NCI-H1092 treated with DMSO at 0.1 percent for 48 hours (cell line): ENCODE results near the gene MPZL2.

Experiments
- DNase-seq: peaks from one replicate; lab custom pipeline; 2025; lab: John Stamatoyannopoulos, UW

Gene MPZL2

DNA sequence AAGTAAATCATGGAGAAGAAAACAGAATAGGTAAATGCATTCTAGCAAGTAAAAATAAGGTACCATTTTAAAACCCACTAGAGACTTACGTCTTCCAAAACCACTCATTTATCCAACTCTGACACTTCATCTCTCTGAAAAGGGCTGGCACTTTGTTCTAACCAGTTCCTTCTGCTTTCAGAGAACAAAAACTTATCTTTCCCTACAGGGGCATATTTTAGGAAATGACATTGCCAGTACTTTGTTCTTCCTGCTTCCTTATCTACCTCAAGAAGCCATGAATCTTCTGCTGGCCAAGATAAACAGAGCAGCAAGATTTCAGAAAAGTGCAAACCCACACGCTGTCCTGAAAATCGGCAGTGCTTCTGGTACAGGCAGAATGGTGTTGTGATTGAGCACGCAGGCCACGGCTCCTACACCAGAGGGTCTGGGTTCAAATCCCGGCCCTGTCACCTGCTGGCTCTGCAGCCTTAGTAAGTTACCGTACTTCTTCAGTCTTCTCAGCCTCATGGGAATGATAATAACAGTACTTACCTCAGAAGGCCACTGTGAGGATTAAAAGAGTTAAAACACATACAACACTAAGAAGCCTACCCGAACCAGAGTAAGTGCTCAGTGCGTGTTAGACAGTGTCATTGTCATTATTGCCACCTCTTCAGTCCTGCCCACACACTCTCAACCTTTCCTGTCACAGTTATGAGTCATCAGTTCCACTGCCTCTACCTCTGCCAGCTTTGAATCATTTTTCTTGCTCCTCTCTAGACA, 22.9 kb downstream of the MPZL2 start:
- no peak for DNase-seq

DNA sequence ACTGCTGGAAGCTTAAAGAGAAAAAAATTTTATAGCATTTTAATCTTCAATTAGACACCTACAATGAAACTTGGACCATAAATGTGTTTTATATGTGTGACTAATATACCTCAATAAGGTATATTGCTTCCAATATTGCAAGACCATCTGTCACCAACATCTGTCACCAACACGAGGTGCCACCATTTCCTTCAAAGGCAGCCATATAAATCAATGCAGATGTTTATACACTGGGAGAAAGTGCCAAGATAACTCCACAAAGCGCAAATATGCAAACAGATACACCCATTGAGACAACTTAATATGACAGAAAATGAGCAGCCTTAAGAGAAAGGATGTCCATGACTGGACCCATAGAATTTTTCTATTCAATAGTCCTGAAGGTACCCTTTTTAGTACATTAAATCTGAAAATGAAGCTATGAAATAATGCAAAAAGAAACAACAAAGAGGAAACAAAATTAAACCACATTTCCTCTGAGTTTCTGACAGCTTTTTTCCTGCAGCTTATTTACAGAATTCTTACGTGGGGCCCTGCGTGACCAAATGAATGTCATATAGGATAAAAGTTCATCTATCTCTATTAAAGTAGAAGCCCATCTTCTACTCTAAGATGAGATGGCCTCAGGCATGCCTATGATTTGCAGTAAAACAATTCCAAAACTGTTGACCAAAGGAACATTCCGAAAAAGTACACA, 24.4 kb downstream of the MPZL2 start:
- DNase-seq, result no peak

DNA sequence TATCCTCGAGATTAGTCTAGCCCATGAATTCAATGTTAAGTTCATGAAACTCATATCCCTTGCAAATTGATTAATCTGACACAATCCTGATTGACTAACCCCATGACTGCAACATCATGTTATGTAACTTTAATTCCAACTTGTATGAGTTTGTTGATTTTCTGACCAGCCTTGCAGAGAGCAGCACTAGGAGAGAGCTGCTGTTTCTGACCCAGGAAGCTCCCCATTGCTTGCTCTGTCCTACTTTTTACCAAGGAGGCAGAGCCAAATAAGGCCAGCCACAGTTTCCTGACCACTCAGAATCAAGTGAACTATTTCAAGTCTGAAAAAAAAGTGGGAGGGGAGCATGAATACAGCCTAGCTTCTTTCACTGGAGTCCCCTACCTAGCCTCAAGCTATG, 25.2 kb downstream of the MPZL2 start:
- no peak for DNase-seq

GRCh38 chr11:118238421-118238820, 25.7 kb downstream of the MPZL2 start:
- no peak for DNase-seq

DNA sequence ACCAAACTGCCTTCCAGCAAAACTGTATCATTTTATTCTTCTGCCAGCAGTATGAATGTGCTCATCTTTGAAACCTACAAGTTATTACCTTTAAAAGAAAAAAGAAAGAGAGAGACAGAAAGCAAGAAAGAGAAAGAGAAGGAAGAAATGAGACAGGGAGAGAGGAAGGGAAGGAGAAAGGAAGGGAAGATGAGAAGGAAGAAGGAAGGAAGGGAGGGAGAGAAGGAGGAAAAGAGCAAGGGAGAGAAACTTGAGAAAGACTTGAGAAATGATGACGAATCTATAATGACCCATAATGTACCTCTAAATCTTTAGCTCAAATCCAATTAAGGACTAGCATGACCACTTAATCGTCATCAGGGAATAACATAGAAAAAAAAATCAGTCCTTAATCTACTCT, 27.9 kb downstream of the MPZL2 start:
- DNase-seq, result no peak

- DNase-seq, result no peak
Measured at GRCh38 chr11:118234833-118235232, 29.3 kb downstream of the MPZL2 start.

DNA sequence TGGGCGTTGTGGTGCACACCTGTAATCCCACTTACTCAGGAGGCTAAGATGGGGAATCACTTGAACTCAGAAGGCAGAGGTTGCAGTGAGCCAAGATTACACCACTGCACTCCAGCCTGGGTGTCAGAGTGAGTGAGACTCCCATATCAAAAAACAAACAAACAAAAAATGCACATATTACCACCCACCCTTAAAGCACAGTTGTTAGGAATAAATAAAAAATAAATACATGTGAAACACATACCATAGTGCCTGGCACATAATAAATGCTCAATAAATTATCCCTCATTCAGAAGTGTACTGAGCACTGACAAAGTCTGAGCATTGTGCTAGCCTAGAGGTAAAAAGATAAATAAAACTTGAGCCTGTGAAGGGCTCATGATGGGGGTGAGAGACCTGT, 30.2 kb downstream of the MPZL2 start:
- DNase-seq, result no peak

DNA sequence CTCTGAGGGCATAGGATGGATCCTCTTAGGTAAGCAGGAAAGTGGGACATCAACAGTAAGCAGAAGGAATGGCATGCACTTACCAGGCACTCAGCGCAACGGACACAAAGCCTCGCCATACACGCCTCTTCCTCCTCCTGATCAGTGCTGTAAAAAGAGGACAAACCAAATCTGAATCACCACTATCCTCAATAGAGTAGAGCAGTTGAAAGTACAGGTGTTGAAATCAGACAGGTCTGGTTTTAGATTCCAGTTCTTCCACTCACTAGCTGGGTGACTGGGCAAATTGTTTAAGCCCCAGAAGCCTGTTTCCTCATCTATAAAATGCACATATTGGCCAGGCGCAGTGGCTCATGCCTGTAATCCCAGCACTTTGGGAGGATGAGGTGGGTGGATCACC, 30.7 kb downstream of the MPZL2 start:
- no peak for DNase-seq

DNA sequence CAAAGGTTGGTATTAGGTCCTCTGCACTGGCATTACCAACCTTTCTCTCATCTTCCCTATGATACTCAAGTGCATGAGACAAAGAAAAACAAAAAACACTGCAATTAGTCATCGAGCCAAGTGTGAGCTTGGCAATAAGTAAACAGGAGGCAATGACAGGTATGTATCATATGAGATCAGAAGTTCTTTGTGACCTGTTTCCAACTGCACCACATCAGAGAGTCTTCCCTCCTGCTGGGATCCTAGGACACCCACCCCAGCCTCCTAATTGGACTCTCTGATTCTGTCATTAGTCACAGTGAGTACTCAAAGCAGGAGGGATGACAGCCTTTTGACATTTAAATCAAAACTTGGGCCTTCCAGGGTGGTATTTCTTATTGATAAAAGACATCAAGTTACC, 31.4 kb downstream of the MPZL2 start:
- no peak for DNase-seq

- DNase-seq, result no peak
Measured at GRCh38 chr11:118231461-118231860, 32.6 kb downstream of the MPZL2 start.

DNA sequence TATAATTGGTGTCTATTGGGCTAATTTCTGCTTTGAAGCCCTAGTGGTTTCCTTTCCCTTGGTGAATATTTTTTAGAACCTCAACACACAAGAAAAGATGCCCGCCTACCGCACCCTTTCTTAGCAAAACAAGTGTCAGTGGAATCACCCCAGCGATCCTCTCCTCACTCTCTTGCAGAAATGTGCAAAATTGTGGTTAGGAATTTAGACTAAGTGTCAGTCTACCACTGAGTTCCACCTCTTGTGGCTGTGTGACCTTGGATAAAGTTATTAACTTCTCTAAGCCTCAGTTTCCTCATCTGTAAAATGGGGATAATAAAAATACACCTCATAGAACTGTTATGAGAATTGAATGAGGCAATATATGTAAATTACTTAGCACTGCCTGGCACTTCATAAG, 34.0 kb downstream of the MPZL2 start:
- no peak for DNase-seq

DNA sequence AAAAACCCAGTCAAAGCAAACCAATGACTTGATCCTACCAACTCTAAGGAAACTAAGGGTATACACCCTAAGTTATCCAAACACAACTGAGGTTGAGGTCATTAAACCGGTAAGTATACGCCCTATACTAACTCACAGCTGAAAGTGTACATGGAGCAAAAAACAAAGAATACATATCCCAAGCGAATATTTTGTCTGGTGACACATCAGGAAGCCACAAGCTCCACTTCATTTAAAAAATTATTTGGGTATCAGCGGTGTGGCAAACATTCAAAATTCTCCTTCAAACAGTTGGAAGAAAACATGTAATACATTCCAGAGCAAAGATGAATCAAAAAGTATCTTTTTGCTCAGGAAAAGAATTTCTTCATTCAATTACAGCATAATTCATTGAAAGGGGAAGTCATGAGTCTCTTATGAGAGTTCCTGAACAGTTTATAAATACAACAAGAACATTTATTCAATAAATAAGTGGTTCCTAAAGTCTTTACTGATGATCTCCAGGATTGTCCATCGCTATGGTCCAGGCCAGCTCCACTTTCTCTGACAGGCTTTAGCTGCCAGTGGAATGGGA, 34.7 kb downstream of the MPZL2 start:
- no peak for DNase-seq

GRCh38 chr11:118227865-118228785, 36.0 kb downstream of the MPZL2 start:
- no peak for DNase-seq

DNA sequence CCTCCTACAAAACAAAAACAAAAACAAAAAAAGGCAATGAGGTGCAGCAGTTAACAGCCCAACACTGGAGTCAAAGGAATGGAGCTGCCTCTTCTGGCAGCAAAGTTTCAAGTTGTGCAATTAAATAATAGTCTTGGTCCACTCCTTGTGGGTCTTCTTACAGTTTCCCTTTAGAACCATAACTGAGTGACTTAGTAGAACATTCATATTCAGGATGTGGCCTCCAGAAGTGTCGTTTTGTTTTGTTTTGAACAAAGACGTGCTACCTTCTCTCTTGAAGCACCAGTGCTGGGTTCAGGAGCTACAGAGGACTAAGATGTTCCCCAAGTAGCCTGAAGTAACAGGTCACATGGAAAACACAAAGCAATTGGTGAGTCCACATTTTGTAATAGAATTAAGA, 37.3 kb downstream of the MPZL2 start:
- no peak for DNase-seq

DNA sequence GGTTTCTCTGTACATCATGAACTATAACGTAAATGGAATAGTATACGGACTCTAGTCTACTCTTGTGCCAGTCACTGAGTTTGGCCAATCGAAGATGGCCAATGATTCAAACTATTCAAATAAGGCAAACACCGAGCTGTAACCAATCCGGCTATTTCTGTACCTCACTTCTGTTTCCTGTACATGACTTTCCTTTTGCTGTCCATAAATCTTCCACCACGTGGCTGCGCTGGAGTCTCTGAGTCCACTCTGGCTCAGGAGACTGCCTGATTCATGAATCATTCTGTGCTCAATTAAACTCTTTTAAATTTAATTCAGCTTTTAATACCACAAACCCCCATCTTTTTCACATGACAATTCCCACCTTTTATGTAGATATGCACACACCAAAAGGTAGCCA, 37.8 kb downstream of the MPZL2 start:
- no peak for DNase-seq

DNA sequence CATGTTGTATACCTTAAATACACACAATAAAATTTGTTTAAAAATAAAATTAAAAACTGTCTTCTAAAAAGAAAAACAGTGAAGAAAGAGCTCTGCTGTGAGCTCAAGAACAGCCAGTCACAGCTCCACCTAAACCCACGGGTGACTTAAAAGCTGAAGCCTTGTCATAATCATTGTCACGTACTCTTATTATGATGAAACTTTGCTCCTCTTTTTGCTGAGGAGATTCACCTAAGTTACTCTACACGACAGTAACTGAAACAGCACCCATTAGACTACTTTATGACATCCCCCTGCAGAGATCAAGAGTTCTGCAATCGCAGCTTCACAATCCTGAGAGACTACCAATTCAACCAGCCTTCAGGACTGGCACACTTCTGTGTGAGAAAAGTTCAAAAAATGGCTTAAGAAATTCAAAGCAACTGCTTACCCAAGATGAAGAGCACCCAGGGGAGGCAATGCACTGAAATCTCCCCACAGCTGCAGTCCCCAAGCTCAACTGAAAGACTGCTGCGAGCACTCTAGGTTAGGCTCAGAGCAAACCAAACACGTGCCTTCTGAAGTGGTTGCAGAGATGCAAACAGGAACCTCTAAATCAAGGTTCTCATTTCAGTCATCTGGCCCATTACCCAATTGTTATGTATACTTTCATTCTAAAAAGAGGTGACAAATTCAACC, 39.4 kb downstream of the MPZL2 start, which contains the start of gene JAML:
Gene JAML, minus strand, starts transcription at position 501 of the 678 bp plus-strand sequence. CDS start 10,145 bp downstream, outside the sequence.
- DNase-seq, result no peak

- no peak for DNase-seq
Measured at GRCh38 chr11:118223992-118224391, 40.1 kb downstream of the MPZL2 start.

DNA sequence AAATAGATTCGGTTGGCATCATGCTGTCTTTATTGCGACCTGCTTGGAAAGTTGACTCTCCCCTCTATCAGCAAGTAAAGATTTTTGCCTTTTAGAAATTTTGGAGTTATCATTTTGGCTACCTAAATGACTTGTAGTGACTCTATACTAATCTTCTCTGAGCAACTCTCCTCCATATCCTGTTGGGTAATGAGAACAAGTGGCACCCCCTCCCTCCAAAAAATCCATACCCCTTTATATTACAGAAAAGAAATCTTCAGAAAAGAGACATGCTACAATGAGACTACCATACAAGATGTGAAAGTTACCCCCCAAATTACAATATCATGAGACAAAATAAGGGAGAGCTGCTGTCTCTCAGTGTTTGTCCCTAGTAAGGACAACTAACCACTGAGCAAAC, 40.5 kb downstream of the MPZL2 start:
- no peak for DNase-seq

DNA sequence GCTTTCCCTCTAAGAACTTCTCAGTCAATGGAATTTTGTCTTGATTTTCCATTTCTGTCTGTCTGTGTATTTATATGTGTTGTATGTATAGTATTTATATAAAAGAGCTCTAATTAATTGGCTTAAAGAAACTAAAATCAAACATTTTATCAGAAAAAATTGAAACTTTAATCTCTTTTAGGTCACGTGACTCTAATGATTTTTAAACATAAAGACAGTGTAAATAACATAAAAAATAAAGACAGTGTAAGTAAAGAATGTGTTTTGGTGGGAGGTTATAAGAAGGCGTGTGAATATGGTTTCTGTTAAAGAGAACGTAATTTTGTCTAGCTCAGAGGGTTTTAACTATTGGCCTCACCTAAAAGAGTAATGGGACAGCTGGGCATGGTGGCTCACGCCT, 41.7 kb downstream of the MPZL2 start:
- DNase-seq, result no peak

GRCh38 chr11:118221419-118221818, 42.7 kb downstream of the MPZL2 start:
- no peak for DNase-seq

DNA sequence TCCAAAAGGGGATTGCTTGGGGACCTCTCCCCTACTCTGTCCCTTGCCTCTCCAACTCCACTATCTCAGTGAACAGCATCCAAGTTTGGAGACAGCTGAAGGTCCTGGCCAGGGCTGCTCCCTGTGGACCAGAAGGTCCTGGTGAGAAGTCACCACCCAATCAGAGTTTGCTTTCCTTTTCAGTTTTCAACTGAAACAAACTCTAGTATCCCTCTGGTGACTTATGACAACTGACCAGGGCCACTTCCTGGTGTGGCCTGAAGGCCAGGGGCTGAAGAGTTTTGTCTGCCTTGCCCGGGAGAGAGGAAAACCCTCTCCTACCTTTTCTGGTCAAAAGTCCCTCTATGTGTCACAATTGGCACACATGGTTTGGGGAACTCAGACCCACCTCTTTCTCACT, 44.4 kb downstream of the MPZL2 start:
- no peak for DNase-seq

- DNase-seq, result no peak
Measured at GRCh38 chr11:118219244-118219643, 44.9 kb downstream of the MPZL2 start.
